AG04450 (cell line): Measurements from ENCODE around the gene IFNA7. TPM values are rescaled to one million over a fixed set of nuclear protein-coding genes. Genes with fewer than 3 reads are reported as not detected.
"Not testable (repeated sequence)": the region's sequence is repeated elsewhere in the genome, so short reads cannot be mapped to it uniquely, and the experiment has no call there.

Source experiments
- CTCF ChIA-PET: fragments of 300-600, 350-600 bp; formaldehyde crosslinking; extraction: SDS; loops from one replicate; lab custom pipeline; 2022; ENCODE audit warnings: antibody characterized with exemption, inconsistent platforms; lab: Charles Lee
- POLR2A ChIA-PET: fragments of 350-600 bp; formaldehyde crosslinking; extraction: SDS; loops from one replicate; lab custom pipeline; 2021; ENCODE audit warnings: antibody characterized with exemption, inconsistent platforms; lab: Yijun Ruan, JAX
- DNase-seq: peaks from one replicate; pipeline ENCODE4 v3.0.0-alpha.2; 2011; ENCODE audit warnings: low read depth, low spot score
- H3K27ac ChIP-seq: one replicate; pipeline ENCODE4 v1.5.1; 2012; ENCODE audit warnings: low read depth, low read length, control low read depth
- H3K27me3 ChIP-seq: one replicate; pipeline ENCODE4 v1.6.0; 2012; ENCODE audit warnings: low read length; ENCODE audit not compliant: control insufficient read depth, insufficient read depth
- H3K4me3 ChIP-seq: 2 replicates; pipeline ENCODE4 v1.5.1; 2011; ENCODE audit warnings: mild to moderate bottlenecking, low read depth, low read length, control low read depth
- H3K9me3 ChIP-seq: 2 replicates; pipeline ENCODE4 v1.5.1; 2012; ENCODE audit warnings: low read length; ENCODE audit not compliant: control insufficient read depth, insufficient read depth
- polyA plus RNA-seq: library from polyadenylated mRNA; depleted of rRNA; stranded (reverse); fragments of >200 nt; gene quantifications from 2 replicates; pipeline ENCODE4 v1.2.3, GENCODE V29; 2011
- TF ChIP-seq, protein P1 (sequence below): IDR thresholded peaks from 2 replicates; pipeline ENCODE4 v1.5.1; 2011; ENCODE audit warnings: low read depth, low read length, control low read depth, inconsistent platforms

Gene IFNA7
- polyA plus RNA-seq, 1 experiment, result not detected

DNA sequence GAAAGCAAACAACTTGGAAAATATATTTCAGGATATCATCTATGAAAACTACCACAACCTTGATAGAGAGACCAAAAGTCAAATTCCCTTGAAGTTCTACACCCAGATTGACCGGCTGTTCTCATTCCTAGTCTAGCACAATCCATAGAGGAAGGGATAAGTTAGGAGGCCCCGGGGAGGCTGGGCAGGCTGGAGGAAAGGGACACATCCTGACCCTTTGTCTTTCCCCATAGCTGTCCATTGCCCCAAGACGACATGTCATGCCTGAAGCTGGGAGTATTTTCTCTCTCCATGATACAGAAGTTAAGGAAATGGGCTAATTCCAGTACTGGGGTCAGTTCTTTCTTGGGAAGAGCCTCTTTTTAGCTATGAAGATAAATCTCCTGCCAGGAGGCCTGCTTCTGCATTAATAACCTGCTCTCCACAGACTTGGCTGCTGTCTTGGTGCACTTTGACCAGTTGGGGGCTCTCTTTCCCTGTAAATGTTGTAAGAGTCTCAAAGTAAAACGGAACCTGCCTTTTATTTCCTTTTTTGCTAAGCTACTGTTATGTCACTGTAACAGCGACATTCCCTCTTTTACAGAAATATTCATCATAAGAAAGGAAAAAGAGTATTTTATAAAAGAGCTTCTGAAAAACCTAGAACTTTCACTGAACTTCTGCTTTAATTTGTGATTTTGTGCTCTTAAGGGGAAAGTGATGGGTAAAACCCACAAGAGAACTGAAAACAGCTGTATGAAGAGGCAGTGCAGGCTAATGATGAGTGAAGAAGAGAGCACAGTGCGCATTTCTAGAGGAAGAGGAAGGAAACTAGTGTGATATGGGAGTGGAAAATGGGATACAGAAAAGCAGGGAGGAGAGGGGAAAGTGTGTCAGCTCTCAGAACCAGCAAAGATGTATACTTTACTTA, 6.9 kb downstream of the IFNA7 start:
- H3K9me3 ChIP-seq, POLR2A ChIA-PET, H3K27me3 ChIP-seq, H3K27ac ChIP-seq, DNase-seq, H3K4me3 ChIP-seq: not testable (repeated sequence)
- TF ChIP-seq, protein P1, sequence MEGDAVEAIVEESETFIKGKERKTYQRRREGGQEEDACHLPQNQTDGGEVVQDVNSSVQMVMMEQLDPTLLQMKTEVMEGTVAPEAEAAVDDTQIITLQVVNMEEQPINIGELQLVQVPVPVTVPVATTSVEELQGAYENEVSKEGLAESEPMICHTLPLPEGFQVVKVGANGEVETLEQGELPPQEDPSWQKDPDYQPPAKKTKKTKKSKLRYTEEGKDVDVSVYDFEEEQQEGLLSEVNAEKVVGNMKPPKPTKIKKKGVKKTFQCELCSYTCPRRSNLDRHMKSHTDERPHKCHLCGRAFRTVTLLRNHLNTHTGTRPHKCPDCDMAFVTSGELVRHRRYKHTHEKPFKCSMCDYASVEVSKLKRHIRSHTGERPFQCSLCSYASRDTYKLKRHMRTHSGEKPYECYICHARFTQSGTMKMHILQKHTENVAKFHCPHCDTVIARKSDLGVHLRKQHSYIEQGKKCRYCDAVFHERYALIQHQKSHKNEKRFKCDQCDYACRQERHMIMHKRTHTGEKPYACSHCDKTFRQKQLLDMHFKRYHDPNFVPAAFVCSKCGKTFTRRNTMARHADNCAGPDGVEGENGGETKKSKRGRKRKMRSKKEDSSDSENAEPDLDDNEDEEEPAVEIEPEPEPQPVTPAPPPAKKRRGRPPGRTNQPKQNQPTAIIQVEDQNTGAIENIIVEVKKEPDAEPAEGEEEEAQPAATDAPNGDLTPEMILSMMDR, result peak; percentile 48
- CTCF ChIA-PET, result interaction anchor here (0.5 to 1.9 kb wide), 21 partner anchors 8 to 1269 kb away, joined by 3 to 9 read pairs (median 4); partner anchors contain the start of genes IFNA10 and IFNA16

DNA sequence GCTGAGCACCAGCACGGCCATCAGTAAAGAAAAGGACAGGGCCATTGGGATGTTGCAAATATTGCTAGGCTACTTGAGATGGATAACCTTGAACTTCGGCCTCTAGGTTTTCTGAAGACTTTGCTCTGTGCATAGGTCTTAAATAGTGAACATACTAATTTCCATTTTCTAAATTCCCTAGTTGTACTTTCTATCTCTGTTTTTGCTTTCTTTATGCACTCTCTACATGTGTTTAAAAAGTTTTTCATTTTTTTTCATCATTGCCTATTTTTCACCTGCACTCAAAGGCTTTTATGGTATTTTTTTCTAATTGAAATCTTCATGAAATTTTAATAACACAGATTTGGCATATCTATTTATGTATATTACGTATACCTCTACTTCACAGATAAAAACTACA, 14.5 kb downstream of the IFNA7 start, which contains the start of gene IFNA4:
Gene IFNA4 (minus strand): TSS at position 101 of the 400 bp plus-strand sequence. CDS start 56 bp downstream, at position 45.
- H3K27ac ChIP-seq, DNase-seq, H3K9me3 ChIP-seq, H3K27me3 ChIP-seq, H3K4me3 ChIP-seq, CTCF ChIA-PET, POLR2A ChIA-PET: not testable (repeated sequence)

DNA sequence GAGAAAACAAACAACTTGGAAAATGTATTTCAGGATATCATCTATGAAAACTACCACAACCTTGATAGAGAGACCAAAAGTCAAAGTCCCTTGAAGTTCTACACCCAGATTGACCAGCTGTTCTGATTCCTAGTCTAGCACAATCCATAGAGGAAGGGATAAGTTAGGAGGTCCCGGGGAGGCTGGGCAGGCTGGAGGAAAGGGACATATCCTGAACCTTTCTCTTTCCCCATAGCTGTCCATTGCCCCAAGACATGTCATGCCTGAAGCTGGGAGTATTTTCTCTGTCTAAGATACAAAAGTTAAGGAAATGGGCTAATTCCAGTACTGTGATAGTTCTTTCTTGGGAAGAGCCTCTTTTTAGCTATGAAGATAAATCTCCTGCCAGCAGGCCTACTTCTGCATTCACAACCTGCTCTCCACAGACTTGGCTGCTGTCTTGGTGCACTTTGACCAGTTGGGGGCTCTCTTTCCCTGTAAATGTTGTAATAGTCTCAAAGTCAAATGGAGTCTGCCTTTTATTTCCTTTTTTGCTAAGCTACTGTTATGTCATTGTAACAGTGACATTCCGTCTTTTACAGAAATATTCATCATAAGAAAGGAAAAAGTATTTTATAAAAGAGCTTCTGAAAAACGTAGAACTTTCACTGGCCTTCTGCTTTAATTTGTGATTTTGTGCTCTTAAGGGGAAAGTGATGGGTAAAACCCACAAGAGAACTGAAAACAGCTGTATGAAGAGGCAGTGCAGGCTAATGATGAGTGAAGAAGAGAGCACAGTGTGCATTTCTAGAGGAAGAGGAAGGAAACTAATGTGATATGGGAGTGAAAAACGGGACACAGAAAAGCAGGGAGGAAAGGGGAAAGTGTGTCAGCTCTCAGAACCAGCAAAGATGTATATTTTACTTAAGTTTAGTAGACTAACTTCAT, 18.9 kb downstream of the IFNA7 start:
- POLR2A ChIA-PET, result not testable (repeated sequence)

DNA sequence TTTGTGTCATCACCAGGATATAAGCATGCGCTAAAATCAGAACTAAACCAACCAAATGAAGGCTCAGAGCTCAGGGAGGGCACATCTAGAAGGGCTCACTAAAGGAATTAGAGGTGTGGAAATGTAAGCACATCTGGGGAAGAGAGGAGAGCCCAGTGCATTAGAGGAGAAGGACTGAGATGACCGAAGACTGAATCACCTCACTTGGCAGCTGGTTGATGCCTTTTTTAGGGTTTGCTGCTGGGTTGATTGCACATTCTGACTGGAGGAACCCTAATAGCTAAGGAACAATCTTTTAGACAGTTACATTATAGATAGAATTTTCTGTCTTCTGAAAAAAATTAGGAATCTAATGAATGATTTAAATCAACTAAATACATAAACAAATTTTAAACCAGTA, 27.3 kb downstream of the IFNA7 start:
- no peak overlapping the region for H3K4me3 ChIP-seq
- DNase-seq, result no peak
- H3K27me3 ChIP-seq, result no peaks in the 10 kb centered on the region
- no peak overlapping the region for H3K27ac ChIP-seq
- ChIA-PET POLR2A (no interaction called here), CTCF (interaction anchor here (1.8 kb wide), 1 partner anchor 8 kb away, joined by 8 read pairs; no protein-coding TSS in a partner anchor)
- TF ChIP-seq, protein P1, result no peak
- no peaks in the 10 kb centered on the region for H3K9me3 ChIP-seq

More for the DNA sequence above, 18.9 kb downstream of the IFNA7 start:
- not testable (repeated sequence) for H3K9me3 ChIP-seq, H3K27me3 ChIP-seq, DNase-seq, H3K27ac ChIP-seq, H3K4me3 ChIP-seq
- TF ChIP-seq, protein P1, result peak; percentile 45
- CTCF ChIA-PET, result interaction anchor here (0.6 to 1.4 kb wide), 6 partner anchors 9 to 1941 kb away, joined by 3 to 8 read pairs (median 4); no protein-coding TSS in a partner anchor

DNA sequence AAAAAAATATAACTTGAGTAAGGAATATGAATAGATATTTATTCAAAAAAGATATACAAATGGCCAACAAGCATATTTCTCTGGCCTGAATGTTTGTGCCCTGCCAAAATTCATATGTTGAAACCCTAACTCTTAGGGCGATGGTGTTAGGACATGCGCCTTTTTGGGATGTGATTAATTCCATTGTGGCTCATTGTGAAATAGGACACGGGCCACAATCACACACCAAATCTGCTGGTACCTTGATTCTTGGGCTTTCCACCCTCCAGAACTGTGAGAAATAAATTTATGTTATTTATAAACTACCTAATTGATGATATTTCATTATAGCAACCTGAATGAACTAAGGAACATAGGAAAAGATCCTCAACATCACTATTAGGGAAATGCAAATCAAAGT, 29.8 kb downstream of the IFNA7 start:
- POLR2A ChIA-PET, result no interaction called here
- Histone ChIP-seq H3K4me3 (no peak overlapping the region), H3K27me3 (no peaks in the 10 kb centered on the region), H3K27ac (no peak overlapping the region), H3K9me3 (no peaks in the 10 kb centered on the region)
- TF ChIP-seq, protein P1, result no peak
- no peak for DNase-seq
- CTCF ChIA-PET, result no interaction called here
